GM08714 (cell line): ENCODE measurements around the gene NKX6-2.
"Not testable (repeated sequence)": the region's sequence is repeated elsewhere in the genome, so short reads cannot be mapped to it uniquely, and the experiment has no call there.

Experiments
- H3K4me3 ChIP-seq: fragments of 200-500 bp; sonication (Bioruptor generic); 2 replicates; pipeline ENCODE4 v1.5.1; 2014; ENCODE audit warnings: mild to moderate bottlenecking, low read length, inconsistent platforms
- ZNF274 ChIP-seq: IDR thresholded peaks from 2 replicates; pipeline ENCODE4 v1.6.1; 2012; ENCODE audit warnings: mild to moderate bottlenecking, low read depth, low read length

Gene NKX6-2

GRCh38 chr10:132784866-132785722, 853 bp downstream of the NKX6-2 start:
- no peak overlapping the region for H3K4me3 ChIP-seq
- no peak for TF ChIP-seq ZNF274

- no peak for TF ChIP-seq ZNF274
- H3K4me3 ChIP-seq = no peak overlapping the region
Observed at GRCh38 chr10:132783940-132784865, 1.7 kb downstream of the NKX6-2 start.

- no peak for TF ChIP-seq ZNF274
- H3K4me3 ChIP-seq = no peak overlapping the region
Observed at GRCh38 chr10:132783165-132783939, 2.6 kb downstream of the NKX6-2 start.

GRCh38 chr10:132781556-132781955, 4.4 kb downstream of the NKX6-2 start:
- no peak overlapping the region for H3K4me3 ChIP-seq
- TF ChIP-seq ZNF274 = no peak

GRCh38 chr10:132780356-132780755, 5.6 kb downstream of the NKX6-2 start:
- no peak for TF ChIP-seq ZNF274
- no peak overlapping the region for H3K4me3 ChIP-seq

- TF ChIP-seq ZNF274 = no peak
- H3K4me3 ChIP-seq = no peak overlapping the region
Observed at GRCh38 chr10:132779549-132780294, 6.2 kb downstream of the NKX6-2 start.

- H3K4me3 ChIP-seq = no peak overlapping the region
- TF ChIP-seq ZNF274 = no peak
Observed at GRCh38 chr10:132777441-132777840, 8.5 kb downstream of the NKX6-2 start.

- TF ChIP-seq ZNF274 = no peak
- H3K4me3 ChIP-seq = no peak overlapping the region
Observed at GRCh38 chr10:132776821-132777220, 9.1 kb downstream of the NKX6-2 start.

- H3K4me3 ChIP-seq = no peak overlapping the region
- no peak for TF ChIP-seq ZNF274
Observed at GRCh38 chr10:132776186-132776585, 9.8 kb downstream of the NKX6-2 start.

- H3K4me3 ChIP-seq = no peak overlapping the region
- no peak for TF ChIP-seq ZNF274
Observed at GRCh38 chr10:132774902-132775863, 10.8 kb downstream of the NKX6-2 start.

- TF ChIP-seq ZNF274 = no peak
- no peak overlapping the region for H3K4me3 ChIP-seq
Observed at GRCh38 chr10:132774181-132774901, 11.6 kb downstream of the NKX6-2 start.

GRCh38 chr10:132772816-132773215, 13.1 kb downstream of the NKX6-2 start:
- not testable (repeated sequence) for H3K4me3 ChIP-seq
